Ovary (tissue), 9 donors: ENCODE measurements around the gene ZNF675. TPM values are rescaled to one million over a fixed set of nuclear protein-coding genes. Genes with fewer than 3 reads are reported as not detected.
"Not testable (repeated sequence)": the region's sequence is repeated elsewhere in the genome, so short reads cannot be mapped to it uniquely, and the experiment has no call there.

Experiments used
- DNase-seq, 5 donors: peaks; one replicate each; pipeline ENCODE4 v3.0.0-alpha.2; 2019 to 2020
- H3K27ac ChIP-seq, 2 donors: fragments of 200-600 bp; one replicate each; pipeline versions ENCODE4 v1.5.1 to v1.8.0; 2019 to 2022
- H3K27me3 ChIP-seq: fragments of 200-600 bp; one replicate; pipeline ENCODE4 v1.8.0; 2022
- H3K36me3 ChIP-seq: fragments of 200-600 bp; sonication (generic); one replicate; pipeline ENCODE4 v1.5.1; 2019
- H3K4me1 ChIP-seq: one replicate; pipeline ENCODE4 v1.8.1; 2013; ENCODE audit warnings: mild to moderate bottlenecking, moderate library complexity; ENCODE audit not compliant: insufficient read depth
- H3K4me3 ChIP-seq: fragments of 200-600 bp; sonication (generic); one replicate; pipeline ENCODE4 v1.5.1; 2017
- H3K9me3 ChIP-seq, 2 donors: fragments of 200-600 bp in 1 of 2; sonication (generic) in 1 of 2; one replicate each; pipeline versions ENCODE4 v1.5.1 to v1.8.1; 2013 to 2019; ENCODE audit warnings: mild to moderate bottlenecking in 1 of 2, moderate library complexity in 1 of 2
- CTCF ChIP-seq, 3 donors: fragments of 450-650 bp in 2 of 3; fragments of 200-600 bp in 1 of 3; IDR thresholded peaks; one replicate each; pipeline versions ENCODE4 v1.5.1 to v1.8.0; 2016 to 2022; ENCODE audit warnings: antibody characterized with exemption in 3 of 3, mild to moderate bottlenecking in 1 of 3
- EP300 ChIP-seq: sonication (generic); formaldehyde crosslinking; IDR thresholded peaks from one replicate; pipeline ENCODE4 v1.6.1; 2017; ENCODE audit warnings: antibody characterized with exemption
- POLR2A ChIP-seq: fragments of 450-650 bp; IDR thresholded peaks from one replicate; pipeline ENCODE4 v1.6.1; 2017; ENCODE audit warnings: antibody characterized with exemption, mild to moderate bottlenecking, moderate library complexity
- WGBS, 3 donors: extraction: QIAGEN DNeasy Blood & Tissue Kit in 1 of 3; methylation state at CpG; one replicate each; pipeline versions ENCODE4 v1.1.5 to v1.1.7; 2013 to 2017; 5-methylcytosine and 5-hydroxymethylcytosine counted together
- intact Hi-C, 4 donors: fragments of 100-400 bp; cut with DNase I; formaldehyde crosslinking; loops; one replicate each; pipeline versions ENCODE4 v1.11.0 to v1.15.1; 2022 to 2023
- polyA plus RNA-seq, 2 donors: library from polyadenylated mRNA; stranded (reverse); fragments of 200-250 nt in 1 of 2; fragments of 350-450 nt in 1 of 2; fragmentation: Illumina TruSeq in 1 of 2; extraction: RNeasy Lipid Tissue Mini Kit (QIAGEN cat#74804) in 1 of 2; gene quantifications; one replicate each; pipeline ENCODE4 v1.2.3, GENCODE V29; 2013 to 2014
- total RNA-seq, 7 donors: library from RNA; depleted of rRNA in 2 of 7; stranded (reverse); fragments of >200 nt in 2 of 7; fragmentation: NEBNext Ultra II Directional in 3 of 7; extraction: Animal tissue kit (Norgen Biotek cat#: 25700) in 3 of 7; gene quantifications; one replicate each; pipeline versions ENCODE4 v1.1.0 to v1.2.4, GENCODE V29; 2016 to 2023
- donor health status: DM: no; HTN: no; CAD: no; lungs with moderate emphysema.
- donor health status: DM: no; HTN: no; CAD: no.
- donor health status: Bipolar disorder and iron deficiency.
- donor health status: DM: yes; HTN: yes; CAD: no.
- donor health status: DM: no; HTN: no; CAD: no.
- donor health status: DM: yes; HTN: yes; CAD: no.

Gene ZNF675
- total and polyA plus RNA-seq, 9 donors, result 3.9 to 9.6 (median 6.4) TPM

- WGBS, 3 donors, result 8 to 28% (median 21%) methylated on average over 2 of the region's 2 CpGs
- TF ChIP-seq EP300 (no peak), POLR2A (no peak), CTCF (IDR thresholded peaks at IDR 0.05) (no peak)
- intact Hi-C loops, result no loop called here
- H3K36me3 ChIP-seq, result no peaks in the 10 kb centered on the region
- H3K9me3 ChIP-seq, result no peaks in the 10 kb centered on the region
- no peaks in the 10 kb centered on the region for H3K27me3 ChIP-seq
- H3K4me3 ChIP-seq, result no peak overlapping the region
- no peak overlapping the region for H3K27ac ChIP-seq
- no peaks in the 10 kb centered on the region for H3K4me1 ChIP-seq
- no peak for DNase-seq
Measured at GRCh38 chr19:23709347-23709746, 22.3 kb upstream of the ZNF675 start.

GRCh38 chr19:23706657-23707056, 19.6 kb upstream of the ZNF675 start:
- no peaks in the 10 kb centered on the region for H3K36me3 ChIP-seq
- no peaks in the 10 kb centered on the region for H3K27me3 ChIP-seq
- WGBS, 3 donors, result 77 to 88% (median 86%) methylated on average over 1 of the region's 1 CpG
- no peaks in the 10 kb centered on the region for H3K4me1 ChIP-seq
- no peaks in the 10 kb centered on the region for H3K9me3 ChIP-seq
- no peak overlapping the region for H3K27ac ChIP-seq
- TF ChIP-seq POLR2A (no peak), CTCF (IDR thresholded peaks at IDR 0.05) (no peak), EP300 (no peak)
- no peak overlapping the region for H3K4me3 ChIP-seq
- intact Hi-C loops, result no loop called here
- no peak for DNase-seq

GRCh38 chr19:23699521-23699860, 12.5 kb upstream of the ZNF675 start:
- H3K9me3 ChIP-seq, result no peaks in the 10 kb centered on the region
- WGBS, 3 donors, result 72 to 74% (median 74%) methylated on average over 2 of the region's 2 CpGs
- TF ChIP-seq CTCF (IDR thresholded peaks at IDR 0.05), result no peak
- TF ChIP-seq POLR2A, result no peak
- no peak for TF ChIP-seq EP300
- no peak overlapping the region for H3K27ac ChIP-seq
- intact Hi-C loops, result no loop called here
- no peak for DNase-seq
- no peaks in the 10 kb centered on the region for H3K4me1 ChIP-seq
- no peaks in the 10 kb centered on the region for H3K27me3 ChIP-seq
- H3K4me3 ChIP-seq, result no peak overlapping the region
- H3K36me3 ChIP-seq, result no peaks in the 10 kb centered on the region

- no peaks in the 10 kb centered on the region for H3K9me3 ChIP-seq
- H3K27me3 ChIP-seq, result no peaks in the 10 kb centered on the region
- intact Hi-C loops, result no loop called here
- no peak for TF ChIP-seq POLR2A
- TF ChIP-seq EP300, result no peak
- no peak for TF ChIP-seq CTCF (IDR thresholded peaks at IDR 0.05)
- H3K4me3 ChIP-seq, result no peak overlapping the region
- no peak for DNase-seq
- H3K27ac ChIP-seq, result no peak overlapping the region
- no peaks in the 10 kb centered on the region for H3K4me1 ChIP-seq
- 57 to 77% (median 65%) methylated on average over 6 of the region's 6 CpGs for WGBS, 3 donors
- no peaks in the 10 kb centered on the region for H3K36me3 ChIP-seq
Measured at GRCh38 chr19:23698711-23699520, 11.9 kb upstream of the ZNF675 start.

- H3K4me3 ChIP-seq, H3K27ac ChIP-seq, H3K36me3 ChIP-seq, H3K9me3 ChIP-seq, intact Hi-C loops, DNase-seq, H3K4me1 ChIP-seq, H3K27me3 ChIP-seq: not testable (repeated sequence)
- WGBS, 3 donors, result 68 to 73% (median 71%) methylated on average over 7 to 9 of the region's 9 CpGs
Measured at GRCh38 chr19:23692937-23693336, 5.9 kb upstream of the ZNF675 start.
